GM23338 (cell line): ENCODE measurements around the gene ALOX15B. TPM values are rescaled to one million over a fixed set of nuclear protein-coding genes. Genes with fewer than 3 reads are reported as not detected.

Source experiments
- ATAC-seq: fragments of 200-7000 bp; cut with Tn5 transposase; 3 replicates; pipeline ENCODE4 v1.9.1; 2020
- DNase-seq: peaks from one replicate; pipeline ENCODE4 v3.0.0-alpha.2; 2015; ENCODE audit warnings: low spot score
- H2AFZ ChIP-seq: fragments of 200-600 bp; sonication (generic); 2 replicates; pipeline ENCODE4 v1.8.0; 2016; ENCODE audit warnings: antibody characterized with exemption, mild to moderate bottlenecking, moderate library complexity
- H3F3A ChIP-seq: fragments of 200-600 bp; sonication (generic); replicated peaks from 2 replicates; pipeline ENCODE4 v1.8.0; 2017; ENCODE audit warnings: antibody characterized with exemption, mixed run types, low read depth
- H3K27ac ChIP-seq: fragments of 200-600 bp; sonication (generic); 2 replicates; pipeline ENCODE4 v1.6.1; 2016; ENCODE audit warnings: low read depth
- H3K27me3 ChIP-seq: fragments of 200-600 bp; sonication (generic); 2 replicates; pipeline ENCODE4 v1.8.0; 2016; ENCODE audit warnings: mild to moderate bottlenecking, mixed run types, moderate library complexity; ENCODE audit not compliant: insufficient read depth
- H3K36me3 ChIP-seq: fragments of 200-600 bp; sonication (generic); 2 replicates; pipeline ENCODE4 v1.8.0; 2016; ENCODE audit warnings: mild to moderate bottlenecking; ENCODE audit not compliant: insufficient read depth
- H3K4me1 ChIP-seq: fragments of 200-600 bp; sonication (generic); 2 replicates; pipeline ENCODE4 v1.8.0; 2016; ENCODE audit warnings: mild to moderate bottlenecking, moderate library complexity; ENCODE audit not compliant: insufficient read depth
- H3K4me2 ChIP-seq: fragments of 200-600 bp; sonication (generic); 2 replicates; pipeline ENCODE4 v1.7.1; 2017; ENCODE audit warnings: mixed run types
- H3K4me3 ChIP-seq: fragments of 200-600 bp; sonication (generic); 2 replicates; pipeline ENCODE4 v1.6.1; 2016; ENCODE audit warnings: mixed run types
- H3K79me2 ChIP-seq: fragments of 200-600 bp; sonication (generic); replicated peaks from 2 replicates; pipeline ENCODE4 v1.8.0; 2017; ENCODE audit warnings: mild to moderate bottlenecking; ENCODE audit not compliant: insufficient read depth
- H3K9me2 ChIP-seq: fragments of 200-600 bp; sonication (generic); 2 replicates; pipeline ENCODE4 v1.8.0; 2017; ENCODE audit not compliant: insufficient read depth
- H4K20me1 ChIP-seq: fragments of 200-600 bp; sonication (generic); replicated peaks from 2 replicates; pipeline ENCODE4 v1.8.0; 2017; ENCODE audit warnings: mild to moderate bottlenecking; ENCODE audit not compliant: insufficient read depth
- H3K27ac Mint-ChIP-seq: 2 replicates; pipeline ENCODE4 v1.8.0; 2020; ENCODE audit warnings: inconsistent platforms, mild to moderate bottlenecking, moderate library complexity, mixed read lengths
- H3K27me3 Mint-ChIP-seq: 3 replicates; pipeline ENCODE4 v1.8.0; 2022; ENCODE audit warnings: low read depth, mild to moderate bottlenecking, moderate library complexity, mixed read lengths, inconsistent platforms; ENCODE audit not compliant: insufficient read depth, poor library complexity
- H3K36me3 Mint-ChIP-seq: 3 replicates; pipeline ENCODE4 v1.8.0; 2021; ENCODE audit warnings: low read depth, mild to moderate bottlenecking, inconsistent platforms, moderate library complexity, mixed read lengths
- H3K4me1 Mint-ChIP-seq: 3 replicates; pipeline ENCODE4 v1.8.0; 2020; ENCODE audit warnings: mild to moderate bottlenecking, inconsistent platforms, mixed read lengths
- H3K4me3 Mint-ChIP-seq: 3 replicates; pipeline ENCODE4 v1.8.0; 2021; ENCODE audit warnings: moderate library complexity, mild to moderate bottlenecking, inconsistent platforms, mixed read lengths
- H3K9me3 Mint-ChIP-seq: 3 replicates; pipeline ENCODE4 v1.8.0; 2020; ENCODE audit warnings: moderate library complexity, mild to moderate bottlenecking, inconsistent platforms, mixed read lengths
- CREB1 ChIP-seq: fragments of 250-450 bp; sonication (Bioruptor Pico); IDR thresholded peaks from 2 replicates; pipeline ENCODE4 v1.5.0; 2020; ENCODE audit warnings: low read depth, mild to moderate bottlenecking, moderate library complexity
- CTCF ChIP-seq, 2 experiments: fragments of 200-600 bp in 1 of 2; sonication (generic) in 1 of 2; conservative IDR thresholded peaks; 2 replicates each; pipeline versions ENCODE4 v1.5.1 to v1.6.1; 2016 to 2017; ENCODE audit warnings: antibody characterized with exemption in 2 of 2, low read depth in 2 of 2, mild to moderate bottlenecking in 2 of 2, moderate library complexity in 1 of 2
- EZH2 ChIP-seq: fragments of 200-600 bp; sonication (generic); IDR thresholded peaks from one replicate; pipeline ENCODE4 v1.8.0; 2017; ENCODE audit warnings: antibody characterized with exemption, mild to moderate bottlenecking, low read depth; ENCODE audit not compliant: unreplicated experiment
- EZH2phosphoT487 ChIP-seq: fragments of 200-600 bp; sonication (generic); IDR thresholded peaks from one replicate; pipeline ENCODE4 v1.8.1; 2018; ENCODE audit warnings: antibody characterized with exemption; ENCODE audit not compliant: unreplicated experiment
- JUNB ChIP-seq: IDR thresholded peaks from one replicate; pipeline ENCODE4 v1.6.1; 2016; ENCODE audit warnings: antibody characterized with exemption; ENCODE audit not compliant: unreplicated experiment
- NANOG ChIP-seq: IDR thresholded peaks from 2 replicates; pipeline ENCODE4 v1.6.1; 2016; ENCODE audit warnings: antibody characterized with exemption, borderline replicate concordance
- POLR2AphosphoS5 ChIP-seq: IDR thresholded peaks from 2 replicates; pipeline ENCODE4 v1.6.1; 2016; ENCODE audit warnings: antibody characterized with exemption, low read depth
- STAT1 ChIP-seq: IDR thresholded peaks from one replicate; pipeline ENCODE4 v1.6.1; 2016; ENCODE audit warnings: antibody characterized with exemption; ENCODE audit not compliant: unreplicated experiment
- ZNF114 ChIP-seq: fragments of 250-450 bp; sonication (Bioruptor Pico); IDR thresholded peaks from 2 replicates; pipeline ENCODE4 v1.5.0; 2020; ENCODE audit warnings: mild to moderate bottlenecking, moderate library complexity
- ZNF331 ChIP-seq: fragments of 250-450 bp; sonication (Bioruptor Pico); IDR thresholded peaks from 2 replicates; pipeline ENCODE4 v1.5.0; 2020; ENCODE audit warnings: low read depth, mild to moderate bottlenecking, moderate library complexity
- ZNF462 ChIP-seq: fragments of 250-450 bp; sonication (Bioruptor Pico); IDR thresholded peaks from 2 replicates; pipeline ENCODE4 v1.5.0; 2020; ENCODE audit warnings: mild to moderate bottlenecking, moderate library complexity
- polyA plus RNA-seq: library from polyadenylated mRNA; unstranded; fragments of >200 nt; fragmentation: Nextera tagmentation; extraction: Ambion mirVana; gene quantifications from 2 replicates; pipeline ENCODE4 v1.2.1, GENCODE V29; 2016
- total RNA-seq: library from RNA; depleted of rRNA; stranded (reverse); fragments of >200 nt; shearing (Covaris generic); gene quantifications from 2 replicates; pipeline ENCODE4 v1.2.3, GENCODE V29; 2014
- TF ChIP-seq, protein P1 (sequence below): IDR thresholded peaks from 2 replicates; pipeline ENCODE4 v1.6.1; 2016; ENCODE audit warnings: antibody characterized with exemption
- TF ChIP-seq, protein P2 (sequence below): IDR thresholded peaks from one replicate; pipeline ENCODE4 v1.6.1; 2018; ENCODE audit warnings: antibody characterized with exemption; ENCODE audit not compliant: unreplicated experiment

ALOX15B gene
- total and polyA plus RNA-seq, 2 experiments from 2014 or later, result 0.42 to 0.45 TPM

GRCh38 chr17:8015957-8016631, 22.8 kb upstream of the ALOX15B start:
- peaks cover 5% of the 10 kb centered on the region; the same call in 1 of the 3 replicates for H3K4me1 Mint-ChIP-seq
- H3K27ac Mint-ChIP-seq, result no peak overlapping the region
- Histone ChIP-seq H4K20me1 (no peaks in the 10 kb centered on the region), H3K4me2 (peak overlapping the region; percentile 97), H3K79me2 (no peaks in the 10 kb centered on the region), H3K36me3 (no peaks in the 10 kb centered on the region), H3K4me3 (peak overlapping the region; percentile 80), H3K27ac (no peak overlapping the region), H3K4me1 (no peaks in the 10 kb centered on the region), H3K27me3 (peaks cover 41% of the 10 kb centered on the region), H3K9me2 (no peaks in the 10 kb centered on the region), H2AFZ (peak overlapping the region; percentile 100), H3F3A (no peaks in the 10 kb centered on the region)
- peaks cover 27% of the 10 kb centered on the region for H3K27me3 Mint-ChIP-seq
- ATAC-seq, result peak; percentile 83
- H3K4me3 Mint-ChIP-seq, result peak overlapping the region; percentile 80
- peak; percentile 74 for DNase-seq
- H3K9me3 Mint-ChIP-seq, result no peaks in the 10 kb centered on the region
- TF ChIP-seq EZH2phosphoT487 (no peak), ZNF114 (no peak), CTCF (conservative IDR thresholded peaks at IDR 0.05; ENCODE audit: low read depth in 2 of 2) (no peak), CREB1 (CRISPR knock-in tag) (no peak), ZNF331 (CRISPR knock-in tag) (no peak), STAT1 (no peak), EZH2 (no peak), JUNB (no peak), ZNF462 (no peak), NANOG (no peak), POLR2AphosphoS5 (no peak; the same call in 1 of the 2 replicates)
- TF ChIP-seq, protein P1, sequence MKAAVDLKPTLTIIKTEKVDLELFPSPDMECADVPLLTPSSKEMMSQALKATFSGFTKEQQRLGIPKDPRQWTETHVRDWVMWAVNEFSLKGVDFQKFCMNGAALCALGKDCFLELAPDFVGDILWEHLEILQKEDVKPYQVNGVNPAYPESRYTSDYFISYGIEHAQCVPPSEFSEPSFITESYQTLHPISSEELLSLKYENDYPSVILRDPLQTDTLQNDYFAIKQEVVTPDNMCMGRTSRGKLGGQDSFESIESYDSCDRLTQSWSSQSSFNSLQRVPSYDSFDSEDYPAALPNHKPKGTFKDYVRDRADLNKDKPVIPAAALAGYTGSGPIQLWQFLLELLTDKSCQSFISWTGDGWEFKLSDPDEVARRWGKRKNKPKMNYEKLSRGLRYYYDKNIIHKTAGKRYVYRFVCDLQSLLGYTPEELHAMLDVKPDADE, result no peak
- TF ChIP-seq, protein P2, sequence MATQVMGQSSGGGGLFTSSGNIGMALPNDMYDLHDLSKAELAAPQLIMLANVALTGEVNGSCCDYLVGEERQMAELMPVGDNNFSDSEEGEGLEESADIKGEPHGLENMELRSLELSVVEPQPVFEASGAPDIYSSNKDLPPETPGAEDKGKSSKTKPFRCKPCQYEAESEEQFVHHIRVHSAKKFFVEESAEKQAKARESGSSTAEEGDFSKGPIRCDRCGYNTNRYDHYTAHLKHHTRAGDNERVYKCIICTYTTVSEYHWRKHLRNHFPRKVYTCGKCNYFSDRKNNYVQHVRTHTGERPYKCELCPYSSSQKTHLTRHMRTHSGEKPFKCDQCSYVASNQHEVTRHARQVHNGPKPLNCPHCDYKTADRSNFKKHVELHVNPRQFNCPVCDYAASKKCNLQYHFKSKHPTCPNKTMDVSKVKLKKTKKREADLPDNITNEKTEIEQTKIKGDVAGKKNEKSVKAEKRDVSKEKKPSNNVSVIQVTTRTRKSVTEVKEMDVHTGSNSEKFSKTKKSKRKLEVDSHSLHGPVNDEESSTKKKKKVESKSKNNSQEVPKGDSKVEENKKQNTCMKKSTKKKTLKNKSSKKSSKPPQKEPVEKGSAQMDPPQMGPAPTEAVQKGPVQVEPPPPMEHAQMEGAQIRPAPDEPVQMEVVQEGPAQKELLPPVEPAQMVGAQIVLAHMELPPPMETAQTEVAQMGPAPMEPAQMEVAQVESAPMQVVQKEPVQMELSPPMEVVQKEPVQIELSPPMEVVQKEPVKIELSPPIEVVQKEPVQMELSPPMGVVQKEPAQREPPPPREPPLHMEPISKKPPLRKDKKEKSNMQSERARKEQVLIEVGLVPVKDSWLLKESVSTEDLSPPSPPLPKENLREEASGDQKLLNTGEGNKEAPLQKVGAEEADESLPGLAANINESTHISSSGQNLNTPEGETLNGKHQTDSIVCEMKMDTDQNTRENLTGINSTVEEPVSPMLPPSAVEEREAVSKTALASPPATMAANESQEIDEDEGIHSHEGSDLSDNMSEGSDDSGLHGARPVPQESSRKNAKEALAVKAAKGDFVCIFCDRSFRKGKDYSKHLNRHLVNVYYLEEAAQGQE, result no peak
- H3K36me3 Mint-ChIP-seq, result no peaks in the 10 kb centered on the region
